Measurements from ENCODE around the gene UBE2F.
"Not testable (repeated sequence)": the region's sequence is repeated elsewhere in the genome, so short reads cannot be mapped to it uniquely, and the experiment has no call there.

UBE2F gene

GRCh38 chr2:238060542-238061314 lies 93.9 kb downstream of the UBE2F start, which contains the start of gene SCLY:
TSS of gene SCLY (plus strand) at chr2:238061001. CDS start at chr2:238061055, 54 bp downstream.
- H3K4me3 ChIP-seq (replicated peaks; ENCODE audit: low read depth, low read length): peak within 1 kb of the TSS; percentile 98
- DNase-seq (ENCODE audit: extremely low read depth, low read depth): peak; percentile 72
- no peak for TF ChIP-seq CTCF (IDR thresholded peaks at IDR 0.05; ENCODE audit: low read depth, low read length, missing control alignments)

- no peak for DNase-seq (ENCODE audit: extremely low read depth, low read depth)
- peak overlapping the region; percentile 98 for H3K4me3 ChIP-seq (replicated peaks; ENCODE audit: low read depth, low read length)
- TF ChIP-seq CTCF (IDR thresholded peaks at IDR 0.05; ENCODE audit: low read depth, low read length, missing control alignments): no peak
These were observed 94.7 kb downstream of the UBE2F start for GRCh38 chr2:238061315-238062202.

- DNase-seq (ENCODE audit: extremely low read depth, low read depth): no peak
- TF ChIP-seq CTCF (IDR thresholded peaks at IDR 0.05; ENCODE audit: low read depth, low read length, missing control alignments): no peak
- no peak overlapping the region for H3K4me3 ChIP-seq (replicated peaks; ENCODE audit: low read depth, low read length)
These were observed 96.8 kb downstream of the UBE2F start for GRCh38 chr2:238063414-238064189.

GRCh38 chr2:238064376-238064775 lies 97.6 kb downstream of the UBE2F start:
- DNase-seq (ENCODE audit: extremely low read depth, low read depth): no peak
- TF ChIP-seq CTCF (IDR thresholded peaks at IDR 0.05; ENCODE audit: low read depth, low read length, missing control alignments): no peak
- no peak overlapping the region for H3K4me3 ChIP-seq (replicated peaks; ENCODE audit: low read depth, low read length)

GRCh38 chr2:238065071-238065846 lies 98.4 kb downstream of the UBE2F start:
- TF ChIP-seq CTCF (IDR thresholded peaks at IDR 0.05; ENCODE audit: low read depth, low read length, missing control alignments): no peak
- H3K4me3 ChIP-seq (replicated peaks; ENCODE audit: low read depth, low read length): no peak overlapping the region
- no peak for DNase-seq (ENCODE audit: extremely low read depth, low read depth)

- no peak overlapping the region for H3K4me3 ChIP-seq (replicated peaks; ENCODE audit: low read depth, low read length)
- no peak for DNase-seq (ENCODE audit: extremely low read depth, low read depth)
- no peak for TF ChIP-seq CTCF (IDR thresholded peaks at IDR 0.05; ENCODE audit: low read depth, low read length, missing control alignments)
These were observed 99.4 kb downstream of the UBE2F start for GRCh38 chr2:238066218-238066617.

GRCh38 chr2:238066718-238067117 lies 99.9 kb downstream of the UBE2F start:
- DNase-seq (ENCODE audit: extremely low read depth, low read depth): not testable (repeated sequence)

More at GRCh38 chr2:238066718-238067117, 99.9 kb downstream of the UBE2F start:
- H3K4me3 ChIP-seq (replicated peaks; ENCODE audit: low read depth, low read length): not testable (repeated sequence)
